ENCODE measurements around the gene RALGPS1.

- TF ChIP-seq POLR2A (IDR thresholded peaks at IDR 0.05) (no peak), POLR2AphosphoS5 (IDR thresholded peaks at IDR 0.05; ENCODE audit: insufficient read depth in 1 of 2, low read depth in 1 of 2) (no peak), CTCF (IDR thresholded peaks at IDR 0.05) (no peak)
Observed at GRCh38 chr9:127106466-127106855, 191.9 kb downstream of the RALGPS1 start.

Measured in vagina (tissue), 2 donors.